ENCODE measurements around the gene NHSL1. TPM values are rescaled to one million over a fixed set of nuclear protein-coding genes. Genes with fewer than 3 reads are reported as not detected.

Gene NHSL1
- total RNA-seq, 1 donor from 2014 or later = 45.1 TPM

DNA sequence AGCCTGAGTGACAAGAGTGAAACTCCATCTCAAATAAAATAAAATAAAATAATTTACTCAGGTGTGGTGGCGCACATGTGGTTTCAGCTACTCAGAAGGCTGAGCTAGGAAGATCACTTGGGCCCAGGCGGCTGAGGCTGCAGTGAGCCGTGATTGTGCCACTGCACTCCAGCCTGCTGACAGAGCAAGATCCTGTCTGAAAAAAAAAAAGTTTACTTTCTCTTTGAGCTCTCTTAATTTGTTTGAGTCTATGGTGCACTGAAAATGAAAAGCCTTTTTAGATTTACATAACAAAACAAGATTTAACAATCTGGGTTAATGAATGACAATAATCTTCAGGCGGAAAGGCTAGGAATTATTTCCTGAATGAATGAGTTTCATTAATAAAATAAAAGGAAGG lies 23.3 kb upstream of the NHSL1 start:
- no peak for DNase-seq

DNA sequence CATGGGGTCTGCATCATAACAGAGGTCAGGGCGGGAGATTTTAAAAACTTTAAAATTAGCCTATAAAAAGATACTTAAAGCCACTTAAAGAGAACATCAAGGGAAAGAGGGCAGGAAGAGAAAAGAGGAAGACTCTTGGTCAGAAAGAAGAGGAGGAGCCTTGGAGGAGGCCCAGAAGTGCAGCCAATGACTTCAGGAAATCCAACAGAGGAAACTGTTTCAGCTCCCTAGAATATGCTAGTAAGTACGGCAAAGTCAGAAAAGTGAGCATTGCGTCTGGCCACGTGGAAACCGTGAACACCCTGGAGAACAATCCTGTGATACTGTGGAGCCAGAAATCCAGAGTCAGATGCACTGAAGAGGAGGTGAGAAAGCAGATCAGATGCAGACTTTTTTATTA lies 22.5 kb upstream of the NHSL1 start:
- DNase-seq = peak; percentile 69

DNA sequence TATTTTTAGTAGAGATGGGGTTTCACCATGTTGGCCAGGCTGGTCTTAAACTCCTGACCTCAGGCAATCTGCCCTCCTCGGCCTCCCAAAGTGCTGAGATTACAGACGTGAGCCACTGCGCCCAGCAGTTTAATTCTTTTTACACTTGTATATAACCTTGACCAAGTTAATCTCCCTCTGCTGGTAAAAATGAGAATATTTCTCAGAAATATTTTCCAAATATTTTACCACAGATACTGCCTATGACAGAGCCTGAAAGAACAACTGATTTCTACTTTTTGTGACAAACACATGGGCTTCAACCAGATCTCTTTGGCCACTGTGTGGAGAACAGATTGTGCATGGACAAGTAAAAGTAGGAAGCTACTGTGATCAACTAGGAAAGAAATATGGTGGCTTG lies 21.2 kb upstream of the NHSL1 start:
- peak; percentile 45 for DNase-seq

DNA sequence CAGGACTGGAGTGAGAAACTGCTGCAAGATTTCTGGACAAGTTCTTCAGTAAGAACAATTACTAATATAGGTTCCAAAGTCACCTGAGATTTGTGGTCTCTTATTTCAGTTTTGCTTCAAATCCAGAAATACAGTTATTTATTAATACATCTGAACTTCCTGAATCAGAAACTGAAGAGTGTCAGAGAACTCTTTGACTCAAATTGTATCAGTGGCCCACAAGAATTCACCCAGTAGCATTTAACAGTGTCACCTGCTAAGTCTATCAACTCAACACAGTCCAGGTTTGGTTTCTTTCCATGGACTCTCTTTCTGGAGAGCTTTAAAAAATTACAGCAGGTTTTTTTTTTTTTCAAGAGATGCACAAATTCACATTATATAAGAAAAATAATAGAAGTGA lies 18.8 kb upstream of the NHSL1 start:
- DNase-seq = no peak

DNA sequence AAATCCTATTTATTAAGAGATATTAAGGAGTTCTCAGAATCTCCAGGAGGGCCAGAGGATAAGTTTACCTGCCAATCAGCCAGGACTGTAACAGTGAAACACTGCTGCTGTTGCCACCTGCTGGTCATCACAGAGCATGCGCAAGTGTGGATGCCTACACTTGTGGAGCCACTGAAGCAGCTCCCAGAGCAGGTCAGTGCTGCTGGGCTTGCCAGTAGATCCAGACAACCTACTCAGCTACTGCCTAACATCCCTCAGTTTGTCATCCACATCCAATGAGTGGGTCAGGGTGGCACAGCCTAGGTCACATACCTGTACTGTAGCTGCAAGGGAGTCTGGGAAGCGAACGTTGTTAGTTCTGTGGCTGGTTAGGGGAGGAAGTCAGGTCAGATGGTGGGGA lies 18.3 kb upstream of the NHSL1 start:
- peak; percentile 74 for DNase-seq

DNA sequence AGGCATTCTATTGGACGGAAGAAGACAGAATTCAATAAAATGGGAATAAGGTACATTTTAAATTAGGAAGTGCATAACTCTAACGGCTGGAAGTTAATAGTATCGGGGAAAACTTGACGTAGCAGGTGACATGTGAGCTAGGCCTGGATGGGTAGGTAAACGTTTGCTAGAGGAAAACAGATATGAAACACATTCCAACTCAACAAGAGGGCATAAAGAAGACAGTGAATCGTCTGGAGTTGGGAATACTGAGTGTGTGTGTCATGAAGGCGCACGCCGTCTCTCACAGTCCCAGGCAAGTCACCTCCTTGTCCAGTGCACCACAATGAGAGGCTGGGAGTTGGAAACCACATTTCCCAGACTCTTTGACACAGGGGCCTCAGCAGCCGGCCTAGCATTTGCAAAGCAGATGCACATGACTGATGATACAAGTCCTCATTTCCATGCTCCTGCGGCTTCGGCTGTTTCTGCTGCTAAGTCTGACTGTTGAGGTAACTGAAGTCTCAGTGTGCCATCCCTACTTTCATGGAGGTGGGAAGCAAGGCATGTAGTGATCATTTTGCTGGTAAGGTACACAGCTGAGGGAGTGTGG lies 16.5 kb upstream of the NHSL1 start:
- DNase-seq = no peak

DNA sequence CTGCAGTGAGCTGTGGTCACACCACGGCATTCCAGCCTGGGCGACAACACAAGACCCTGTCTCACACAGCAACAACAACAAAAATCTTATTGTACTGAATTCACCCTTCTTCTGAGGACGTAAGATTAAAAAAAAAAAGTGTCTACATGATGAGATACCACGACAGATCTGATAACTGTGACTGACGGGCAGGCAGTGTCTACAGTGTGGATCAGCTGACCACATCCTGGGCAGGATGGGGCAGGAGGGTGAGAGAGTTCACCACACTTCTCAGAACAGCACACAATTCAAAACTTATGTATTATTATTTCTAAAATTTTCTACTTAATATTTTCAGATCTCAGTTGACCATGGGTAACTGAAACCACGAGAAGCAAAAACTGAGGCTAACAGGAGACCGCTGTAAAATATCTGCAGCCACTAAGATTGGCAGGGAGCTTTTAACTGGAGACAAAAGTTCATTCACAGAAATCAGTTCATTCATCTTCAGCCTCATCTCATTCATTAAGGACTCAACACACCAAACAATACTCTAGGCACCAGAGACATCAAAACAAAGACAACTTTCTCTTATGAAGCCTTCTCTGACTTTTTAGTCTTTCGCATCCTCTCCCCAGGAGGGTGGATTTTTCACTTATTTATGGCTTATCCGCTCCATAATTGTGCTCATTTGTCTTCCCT lies 15.7 kb upstream of the NHSL1 start:
- no peak for DNase-seq

DNA sequence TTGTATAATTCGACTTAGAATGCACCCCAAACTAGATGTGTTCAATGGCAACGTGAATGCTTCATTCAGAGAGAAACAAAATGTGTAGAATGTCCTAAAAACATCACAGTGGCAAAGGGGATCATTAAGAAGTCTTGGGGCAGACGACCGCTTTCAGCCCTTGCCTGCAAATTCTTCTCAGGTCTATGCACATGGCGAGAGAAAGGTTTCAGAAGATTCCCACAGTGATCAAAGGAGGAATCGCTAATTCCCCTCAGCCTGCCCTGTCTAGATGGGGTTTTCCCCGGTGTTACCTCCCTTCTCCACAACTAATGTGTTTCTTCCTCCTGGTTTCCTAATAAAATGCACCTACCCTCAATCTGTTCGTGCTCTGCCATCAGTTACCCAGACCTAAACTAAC lies 13.3 kb upstream of the NHSL1 start:
- DNase-seq = no peak

DNA sequence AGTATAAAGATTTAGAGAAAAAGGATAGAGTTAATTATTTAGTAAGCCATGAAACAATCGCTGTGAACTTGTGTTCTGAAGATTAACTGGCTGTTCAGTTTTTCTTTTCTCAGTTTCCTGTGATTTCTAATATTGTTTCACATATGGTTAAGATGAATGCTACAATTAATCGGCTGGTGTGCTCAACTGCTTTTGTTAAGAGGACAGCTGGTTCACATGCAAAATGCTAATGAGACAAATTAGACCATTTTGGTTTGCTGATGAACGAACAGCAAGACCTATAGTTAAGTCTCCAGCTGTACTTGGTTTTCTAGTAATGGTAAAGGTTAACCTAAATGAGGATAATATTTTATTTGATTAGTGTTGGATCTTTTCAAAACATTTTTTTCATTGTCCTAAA lies 10.8 kb upstream of the NHSL1 start:
- DNase-seq = no peak

DNA sequence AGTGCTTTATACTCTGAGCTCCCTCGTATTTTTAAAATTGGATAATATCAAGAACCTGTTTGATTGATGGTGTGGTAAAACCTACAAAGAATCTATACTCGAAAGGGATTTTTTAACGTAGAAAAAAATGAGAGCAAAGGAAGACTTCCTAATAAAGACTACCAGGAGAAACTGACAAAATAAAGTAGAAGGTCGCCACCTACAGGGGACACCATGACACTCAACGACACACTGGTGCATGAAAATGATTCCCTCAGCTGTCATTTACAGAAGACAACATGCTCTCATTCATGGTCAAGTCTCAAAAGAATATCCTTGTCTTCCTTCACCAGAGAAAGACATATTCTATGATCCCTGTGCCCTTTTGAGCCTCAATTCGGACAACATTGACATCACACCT lies 10.1 kb upstream of the NHSL1 start:
- DNase-seq = peak; percentile 71

DNA sequence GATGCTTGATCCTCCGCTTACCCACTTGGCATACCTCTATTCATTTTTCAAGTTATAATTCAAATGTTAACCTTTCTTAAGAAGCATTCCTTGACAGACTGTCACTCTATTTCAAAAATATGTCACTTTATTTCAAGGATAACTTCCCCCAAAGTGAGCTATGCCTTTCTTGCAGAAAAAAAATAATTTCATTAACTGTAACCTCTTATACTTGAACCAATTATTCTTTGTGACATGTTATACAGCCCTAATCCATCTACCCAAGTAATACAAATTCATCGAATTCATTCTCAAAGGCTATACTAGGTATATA lies 9.3 kb upstream of the NHSL1 start:
- DNase-seq = no peak

DNA sequence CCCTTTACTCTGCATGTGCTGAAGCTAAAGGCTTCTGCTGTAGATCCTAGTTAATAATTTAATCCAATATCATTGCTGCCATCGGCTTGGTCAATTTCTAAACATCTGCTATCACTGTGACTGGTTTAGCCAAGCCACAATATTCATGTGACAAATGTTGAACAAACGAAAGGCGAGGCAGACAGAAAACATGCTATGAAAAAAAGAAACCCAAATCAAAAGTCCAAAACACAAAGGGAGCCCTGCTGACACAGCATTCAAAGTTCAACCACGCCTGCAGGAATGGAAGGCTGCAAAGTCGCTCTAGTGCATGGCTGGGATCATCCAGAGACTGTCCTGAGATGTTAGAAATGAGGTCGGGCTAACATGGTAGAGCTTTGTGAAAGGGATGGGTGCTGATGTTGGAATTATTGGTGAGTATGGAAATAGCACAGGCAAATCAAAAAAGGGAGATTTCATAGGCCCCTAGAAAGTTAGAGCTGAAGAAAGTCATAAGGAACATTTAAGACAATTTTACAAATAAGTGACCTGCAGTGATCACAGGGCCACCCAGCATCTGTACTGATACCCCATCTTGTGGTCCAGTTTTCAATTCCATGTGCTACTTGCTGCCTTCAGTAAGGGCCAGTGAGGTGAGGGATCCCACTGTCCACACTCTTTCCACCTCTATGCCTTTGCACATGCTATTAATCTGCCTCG lies 8.8 kb upstream of the NHSL1 start:
- DNase-seq = no peak

DNA sequence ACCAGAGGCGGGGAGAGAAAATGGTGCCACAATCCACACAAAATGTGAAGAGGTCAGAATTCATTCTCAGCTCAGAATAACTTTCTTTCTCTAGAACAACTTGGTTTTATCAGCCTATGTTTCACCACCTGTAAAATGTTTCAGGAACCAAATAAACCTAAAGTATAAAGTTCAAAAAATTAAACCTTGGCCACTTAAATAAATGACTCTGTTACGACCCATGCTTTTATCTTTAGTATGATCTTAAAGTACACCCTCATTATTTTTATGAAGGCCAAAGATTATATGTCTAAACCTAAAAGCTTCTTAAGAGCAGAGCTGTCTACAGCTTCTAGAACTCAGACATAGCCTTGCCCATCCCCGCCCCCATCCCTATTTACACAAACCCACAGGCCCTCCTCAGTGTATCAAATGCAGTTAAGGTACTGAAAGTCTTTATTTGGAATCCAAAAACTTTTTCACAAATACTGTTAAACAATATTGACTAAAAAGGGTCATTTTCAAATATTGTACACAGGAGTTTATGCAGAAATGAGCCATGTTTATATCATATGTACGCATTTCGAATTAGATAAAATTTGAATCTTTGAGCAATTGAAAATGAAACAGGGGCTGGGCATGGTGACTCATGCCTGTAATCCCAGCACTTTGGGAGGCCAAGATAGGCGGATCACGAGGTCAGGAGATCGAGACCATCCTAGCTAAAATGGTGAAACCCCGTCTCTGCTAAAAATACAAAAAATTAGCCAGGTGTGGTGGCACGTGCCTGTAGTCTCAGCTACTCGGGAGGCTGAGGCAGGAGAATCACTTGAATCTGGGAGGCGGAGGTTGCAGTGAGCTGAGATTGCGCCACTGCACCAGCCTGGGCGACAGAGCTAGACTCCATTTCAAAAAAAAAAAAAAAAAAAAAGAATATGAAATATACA lies 5.7 kb upstream of the NHSL1 start:
- no peak for DNase-seq

DNA sequence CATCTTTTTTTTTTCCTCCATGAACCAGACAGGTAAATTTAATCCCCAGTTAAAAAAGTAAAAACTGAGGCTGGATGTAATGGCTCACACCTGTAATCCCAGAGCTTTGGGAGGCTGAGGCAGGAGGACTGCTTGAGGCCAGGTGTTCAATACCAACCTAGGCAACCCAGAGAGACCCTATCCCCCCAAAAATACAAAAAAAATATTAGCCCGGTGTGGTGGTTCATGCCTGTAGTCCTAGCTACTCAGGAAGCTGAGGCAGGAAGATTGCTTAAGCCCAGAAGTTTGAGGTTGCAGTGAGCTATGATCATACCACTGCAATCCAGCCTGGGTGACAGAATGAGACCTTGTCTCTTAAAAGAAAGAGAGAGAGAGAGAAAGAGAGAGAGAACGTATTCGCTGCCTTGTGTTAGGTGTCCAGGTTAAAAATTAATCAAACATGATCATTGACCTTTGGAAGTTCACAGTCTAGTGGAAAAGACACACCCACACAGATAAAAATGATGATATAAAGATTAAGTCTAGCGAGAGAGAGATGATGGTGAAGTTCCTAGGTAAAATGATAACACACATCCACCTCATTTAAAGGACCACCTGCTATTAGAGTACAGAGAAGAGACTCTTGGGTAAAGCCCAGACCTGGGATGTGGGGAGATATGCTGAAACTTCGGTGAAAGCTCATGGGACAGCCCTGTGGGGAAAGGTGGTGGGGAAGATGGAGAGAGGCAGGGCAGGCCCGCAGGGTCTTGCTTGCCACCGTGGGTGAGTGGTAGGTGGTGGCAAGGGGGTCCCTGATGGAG lies 4.8 kb upstream of the NHSL1 start:
- no peak for DNase-seq

DNA sequence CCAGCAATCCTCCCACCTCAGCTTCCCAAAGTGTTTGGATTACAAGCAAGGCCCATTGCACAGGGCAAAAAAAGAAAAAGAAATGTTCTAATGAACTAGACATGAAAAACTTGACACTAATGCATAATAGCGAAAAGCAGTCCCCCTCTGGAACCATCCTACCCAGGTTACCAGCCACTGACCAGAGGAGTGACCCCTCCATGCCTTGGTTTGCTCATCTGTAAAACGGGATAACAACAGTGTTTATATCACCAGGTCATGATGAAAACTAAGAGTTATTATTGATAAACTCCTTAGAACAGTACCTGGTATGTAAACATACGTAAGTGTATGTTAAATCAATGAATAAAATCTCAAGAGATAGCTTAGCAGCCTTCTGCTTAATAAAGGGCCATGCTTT lies 3.3 kb upstream of the NHSL1 start:
- DNase-seq = no peak

DNA sequence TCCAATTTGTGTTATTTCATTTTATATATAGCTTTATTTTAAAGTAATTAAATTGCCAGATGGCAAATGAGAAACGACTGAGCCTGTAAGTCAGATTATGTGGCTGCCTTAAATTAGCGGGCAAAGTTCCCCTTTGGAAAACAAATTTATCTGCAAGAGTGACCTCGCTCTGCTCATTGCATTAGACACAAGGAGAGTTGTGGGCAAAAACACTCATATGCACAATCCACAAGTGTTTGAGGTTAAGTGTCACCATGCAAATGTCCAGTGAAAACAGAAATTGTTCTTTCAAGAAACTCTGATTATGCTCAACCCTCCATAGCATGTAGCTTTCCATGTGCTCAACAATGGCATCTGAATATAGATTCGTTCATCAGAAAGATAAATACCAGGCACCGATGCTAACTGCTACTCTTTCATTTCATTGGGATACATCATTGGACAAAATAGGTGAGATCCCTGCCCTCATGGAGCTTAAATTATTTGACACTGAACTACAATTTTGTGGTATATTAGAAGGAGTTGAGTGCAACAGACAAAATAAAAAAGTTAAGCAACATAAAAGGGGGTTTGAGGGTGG lies 1.7 kb upstream of the NHSL1 start:
- DNase-seq = no peak

DNA sequence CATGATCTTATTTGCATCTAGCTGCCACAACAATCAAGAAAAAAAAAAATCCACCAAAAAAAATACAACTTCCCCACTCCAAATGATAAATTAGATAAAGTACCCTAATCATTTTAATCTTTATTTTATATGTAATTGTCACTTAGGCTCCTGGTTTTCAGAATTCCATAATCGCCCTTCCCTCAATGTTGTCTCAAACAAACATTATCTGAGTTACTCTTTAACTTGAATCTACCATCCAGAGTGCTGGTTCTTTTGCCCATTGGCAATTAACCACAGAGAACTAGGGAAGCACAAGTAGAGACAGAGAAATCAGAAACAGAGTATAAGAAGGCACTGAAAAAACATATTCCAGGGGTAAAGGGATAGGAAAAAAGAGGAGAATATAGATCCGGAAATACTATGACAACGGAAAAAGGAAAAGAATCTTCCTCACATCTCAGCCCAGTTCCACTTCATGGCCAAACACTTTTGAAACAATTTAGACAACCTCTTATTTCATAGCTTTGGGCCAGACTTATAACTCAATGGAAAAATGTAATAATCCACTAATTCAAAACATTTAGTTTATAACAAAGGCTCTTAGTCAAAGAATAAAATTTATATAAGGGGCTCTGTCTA lies 861 bp upstream of the NHSL1 start:
- no peak for DNase-seq

DNA sequence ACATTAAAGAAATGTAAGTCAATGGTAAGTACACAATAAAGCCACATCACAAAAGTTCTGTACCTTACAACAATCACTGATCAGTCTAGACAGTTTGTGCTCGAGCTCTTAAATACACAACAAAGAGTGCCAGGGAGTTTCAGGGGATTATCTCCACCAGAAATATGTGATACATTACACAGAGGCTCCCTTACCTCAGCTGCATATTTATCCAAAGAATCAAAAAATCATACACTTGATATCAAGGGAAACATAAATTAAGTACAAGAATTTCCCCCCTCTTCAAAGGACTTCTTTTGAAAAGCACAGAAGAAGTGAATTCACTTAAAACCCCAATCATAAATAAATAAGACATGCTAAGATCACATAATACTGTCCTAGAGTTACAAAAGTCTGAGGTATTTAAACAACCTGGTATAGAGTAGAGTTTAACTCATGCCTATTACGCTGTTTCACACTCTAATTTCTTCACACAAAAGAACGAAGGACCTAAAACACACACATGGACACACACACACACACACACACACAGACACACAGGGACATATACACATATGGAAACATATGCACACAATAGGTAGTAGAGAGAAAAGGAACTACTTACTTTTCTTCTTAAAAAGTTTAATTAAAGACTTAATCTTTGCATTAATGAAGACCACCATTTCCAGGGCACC lies 528 bp downstream of the NHSL1 start:
- DNase-seq = no peak

DNA sequence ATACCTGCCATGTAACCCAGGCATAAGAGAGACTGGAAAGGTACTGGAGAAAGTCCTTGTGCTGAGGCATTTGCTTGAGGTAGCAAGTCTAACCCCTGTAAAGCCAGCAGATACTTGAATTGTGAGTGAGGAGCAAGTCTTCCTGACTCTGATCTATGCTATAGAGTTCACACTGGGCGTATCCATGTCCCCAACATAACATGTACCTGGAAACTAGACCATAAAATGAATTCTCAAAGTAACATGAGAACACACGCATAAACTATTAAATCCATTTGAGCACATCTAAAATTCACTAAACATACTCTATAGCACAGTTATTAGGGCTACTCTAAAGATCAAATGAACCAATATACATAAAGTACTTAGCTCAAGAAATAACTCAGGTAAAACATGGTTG lies 2.0 kb downstream of the NHSL1 start:
- DNase-seq = no peak

DNA sequence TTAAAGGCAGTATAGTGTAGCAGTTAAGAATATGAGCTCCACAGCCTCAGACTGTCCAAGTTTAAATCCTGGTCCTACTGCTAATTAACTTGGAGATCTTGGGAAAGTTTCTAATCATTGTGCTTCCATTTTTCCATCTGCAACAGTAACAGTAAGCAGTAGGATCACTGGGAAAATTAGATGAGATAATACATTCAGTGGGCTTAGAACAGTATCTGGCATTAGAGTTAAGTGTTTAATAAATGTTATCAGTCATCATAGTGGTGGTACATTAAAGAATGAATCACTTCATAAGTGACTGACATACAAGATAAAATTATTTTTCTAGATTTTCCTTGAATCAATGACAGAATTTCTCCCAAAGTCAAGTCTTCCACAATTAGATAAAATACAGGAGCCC lies 5.0 kb downstream of the NHSL1 start:
- no peak for DNase-seq

DNA sequence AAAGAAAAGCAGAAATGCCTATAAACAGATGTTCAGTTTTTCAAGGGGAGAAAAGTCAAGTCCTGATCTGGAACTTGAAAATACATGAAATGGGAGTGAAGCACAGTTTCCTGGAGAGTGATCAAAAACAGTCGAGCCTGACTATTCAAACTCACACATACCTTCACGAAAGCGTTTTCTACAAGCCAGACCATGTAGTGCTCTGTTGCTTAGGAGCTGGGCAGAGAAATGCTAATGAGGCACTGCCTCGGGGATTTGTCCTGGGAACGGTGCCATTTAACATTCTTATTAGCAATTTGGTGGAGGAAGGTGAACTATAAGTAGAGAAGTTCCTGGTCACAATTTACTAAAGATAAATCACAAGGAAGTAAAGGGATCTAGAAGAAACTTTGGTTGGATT lies 5.9 kb downstream of the NHSL1 start:
- peak; percentile 62 for DNase-seq

Data from dermis blood vessel endothelial cell (primary cell).